K562 (cell line): ENCODE measurements around the gene ZNF197. TPM values are rescaled to one million over a fixed set of nuclear protein-coding genes. Genes with fewer than 3 reads are reported as not detected.

Source experiments
- ARHGAP35 ChIP-seq: fragments of 450-650 bp; IDR thresholded peaks from 2 replicates; pipeline ENCODE4 v1.6.1; 2018; ENCODE audit not compliant: partially characterized antibody
- ATF7 ChIP-seq: fragments of 450-650 bp; IDR thresholded peaks from 2 replicates; pipeline ENCODE4 v1.7.1; 2014; ENCODE audit warnings: mild to moderate bottlenecking, moderate library complexity
- BACH1 ChIP-seq: fragments of 200-800 bp; sonication (Bioruptor generic); IDR thresholded peaks from 2 replicates; pipeline ENCODE4 v1.6.1; 2016; ENCODE audit warnings: missing genetic modification characterization, missing compliant biosample characterization
- BRCA1 ChIP-seq, 2 experiments: fragments of 450-650 bp in 1 of 2; sonication (generic) in 1 of 2; formaldehyde crosslinking in 1 of 2; IDR thresholded peaks; 2 replicates each; pipeline versions ENCODE4 v1.5.0 to v1.6.1; 2017 to 2020; ENCODE audit warnings: mild to moderate bottlenecking in 1 of 2, missing genetic modification reagents in 1 of 2
- CREB3 ChIP-seq: fragments of 450-650 bp; conservative IDR thresholded peaks from 2 replicates; pipeline ENCODE4 v1.6.1; 2016; ENCODE audit warnings: missing genetic modification characterization, low read depth, mild to moderate bottlenecking, missing compliant biosample characterization, moderate library complexity
- ILK ChIP-seq: fragments of 450-650 bp; IDR thresholded peaks from 2 replicates; pipeline ENCODE4 v1.6.1; 2016; ENCODE audit warnings: missing genetic modification characterization, low read depth, mild to moderate bottlenecking, missing compliant biosample characterization, moderate library complexity, borderline replicate concordance
- MCM5 ChIP-seq: fragments of 450-650 bp; IDR thresholded peaks from 2 replicates; pipeline ENCODE4 v1.6.1; 2016; ENCODE audit warnings: low read depth
- SLC30A9 ChIP-seq: fragments of 250-450 bp; sonication (Bioruptor Pico); IDR thresholded peaks from 2 replicates; pipeline ENCODE4 v1.8.0; 2022; ENCODE audit warnings: mild to moderate bottlenecking, moderate library complexity
- SRSF3 ChIP-seq: fragments of 200-400 bp; formaldehyde crosslinking; IDR thresholded peaks from 2 replicates; pipeline ENCODE4 v1.6.1; 2016; ENCODE audit warnings: mild to moderate bottlenecking, low read length, moderate library complexity; ENCODE audit not compliant: insufficient read depth
- STAG1 ChIP-seq: sonication (generic); formaldehyde crosslinking; IDR thresholded peaks from 2 replicates; pipeline ENCODE4 v1.5.0; 2020; ENCODE audit warnings: missing genetic modification reagents, borderline replicate concordance
- TSHZ1 ChIP-seq: fragments of 250-450 bp; sonication (Bioruptor Pico); IDR thresholded peaks from 2 replicates; pipeline ENCODE4 v1.4.0; 2020; ENCODE audit warnings: mild to moderate bottlenecking, moderate library complexity
- ZFX ChIP-seq: sonication (generic); formaldehyde crosslinking; IDR thresholded peaks from 2 replicates; pipeline ENCODE4 v1.8.0; 2022; ENCODE audit warnings: mild to moderate bottlenecking, missing genetic modification reagents, moderate library complexity
- ZNF253 ChIP-seq: fragments of 250-450 bp; sonication (Bioruptor Pico); conservative IDR thresholded peaks from 2 replicates; pipeline ENCODE4 v1.6.1; 2021; ENCODE audit warnings: mild to moderate bottlenecking
- ZNF354B ChIP-seq: fragments of 250-450 bp; sonication (Bioruptor Pico); IDR thresholded peaks from 2 replicates; pipeline ENCODE4 v1.4.0; 2020
- ZNF583 ChIP-seq: fragments of 250-450 bp; sonication (Bioruptor Pico); IDR thresholded peaks from 2 replicates; pipeline ENCODE4 v1.4.0; 2020
- ZNF717 ChIP-seq: fragments of 250-450 bp; sonication (Bioruptor Pico); IDR thresholded peaks from 2 replicates; pipeline ENCODE4 v1.5.0; 2021
- polyA plus RNA-seq, 8 experiments: library from polyadenylated mRNA; depleted of rRNA in 4 of 8; stranded (reverse) in 5 of 8; unstranded in 3 of 8; fragments of >200 nt; fragmentation: Nextera tagmentation in 2 of 8; fragmentation: Illumina TruSeq in 1 of 8; extraction: Ambion mirVana in 2 of 8; extraction: Trizol in 1 of 8; gene quantifications; 2 replicates each; pipeline versions ENCODE4 v1.2.1 to v1.2.3, GENCODE V29; 2011 to 2014; ENCODE audit warnings: inconsistent platforms in 1 of 8, missing spikeins in 1 of 8
- total RNA-seq, 7 experiments: library from RNA; depleted of rRNA in 6 of 7; stranded (reverse); fragments of >200 nt in 6 of 7; fragmentation: Illumina TruSeq in 2 of 7; extraction: Trizol in 2 of 7; gene quantifications; 2 replicates each; pipeline versions ENCODE4 v1.2.1 to v1.2.3, GENCODE V29; 2011 to 2021; ENCODE audit warnings: low replicate concordance in 1 of 7
- TF ChIP-seq, protein P1 (sequence below): fragments of 450-650 bp; formaldehyde crosslinking; IDR thresholded peaks from 2 replicates; pipeline ENCODE4 v1.4.0; 2020; ENCODE audit warnings: mild to moderate bottlenecking, mixed read lengths
- TF ChIP-seq, protein P2 (sequence below): fragments of 250-450 bp; sonication (Bioruptor Pico); IDR thresholded peaks from 2 replicates; pipeline ENCODE4 v1.4.0; 2020; ENCODE audit warnings: mild to moderate bottlenecking, moderate library complexity, borderline replicate concordance

ZNF197 gene
- total and polyA plus RNA-seq, 9 of the 15 experiments (the other 6 are each of a cell fraction or from before 2014, with no cell fraction given), result 3.5 to 19.1 (median 13.7) TPM

DNA sequence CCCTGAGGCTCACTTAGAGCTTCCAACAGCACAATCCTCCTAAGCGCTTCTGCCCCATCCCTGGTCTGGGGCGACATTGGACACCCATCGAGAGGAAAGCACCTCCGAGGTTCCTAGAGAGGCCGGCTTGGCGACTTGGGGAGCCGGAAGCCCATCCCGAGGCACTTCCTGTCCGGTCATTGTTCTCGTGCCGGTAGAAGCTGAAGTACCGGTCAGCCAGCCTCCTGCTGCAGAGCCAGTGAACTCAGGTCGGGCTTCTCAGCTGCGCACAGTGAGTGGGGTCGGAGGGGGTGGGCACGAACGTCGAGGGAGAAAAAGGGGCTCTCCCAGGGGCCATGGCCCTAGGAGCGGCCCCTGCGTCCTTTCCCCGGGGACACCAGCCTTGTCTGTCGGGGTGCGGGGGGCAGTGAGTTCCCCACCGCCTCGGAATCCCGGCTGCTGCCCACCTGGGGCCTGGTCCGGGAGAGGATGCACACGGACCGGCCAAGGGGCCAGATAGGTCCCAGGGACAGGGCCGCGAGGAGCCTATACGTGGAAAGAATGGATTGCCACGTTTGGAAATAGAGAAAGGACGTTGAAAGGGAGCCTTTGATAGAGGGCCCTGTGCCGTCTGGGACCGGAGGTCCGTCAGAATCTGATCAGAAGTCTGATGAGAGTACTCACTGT lies 23.9 kb downstream of the ZNF197 start, which contains the start of gene ZNF35 (continued):
- TF ChIP-seq, protein P1, sequence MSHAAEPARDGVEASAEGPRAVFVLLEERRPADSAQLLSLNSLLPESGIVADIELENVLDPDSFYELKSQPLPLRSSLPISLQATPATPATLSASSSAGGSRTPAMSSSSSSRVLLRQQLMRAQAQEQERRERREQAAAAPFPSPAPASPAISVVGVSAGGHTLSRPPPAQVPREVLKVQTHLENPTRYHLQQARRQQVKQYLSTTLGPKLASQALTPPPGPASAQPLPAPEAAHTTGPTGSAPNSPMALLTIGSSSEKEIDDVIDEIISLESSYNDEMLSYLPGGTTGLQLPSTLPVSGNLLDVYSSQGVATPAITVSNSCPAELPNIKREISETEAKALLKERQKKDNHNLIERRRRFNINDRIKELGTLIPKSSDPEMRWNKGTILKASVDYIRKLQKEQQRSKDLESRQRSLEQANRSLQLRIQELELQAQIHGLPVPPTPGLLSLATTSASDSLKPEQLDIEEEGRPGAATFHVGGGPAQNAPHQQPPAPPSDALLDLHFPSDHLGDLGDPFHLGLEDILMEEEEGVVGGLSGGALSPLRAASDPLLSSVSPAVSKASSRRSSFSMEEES (CRISPR knock-in tag), result no peak
- TF ChIP-seq SLC30A9 (CRISPR knock-in tag) (no peak), BRCA1 (IDR thresholded peaks at IDR 0.05) (no peak), BRCA1 (CRISPR knock-in tag; IDR thresholded peaks at IDR 0.05) (no peak), ILK (no peak), ATF7 (peak; percentile 70), SRSF3 (no peak), ZNF583 (CRISPR knock-in tag) (peak; percentile 19; the same call in 1 of the 2 replicates), ZNF253 (CRISPR knock-in tag) (no peak), STAG1 (CRISPR knock-in tag) (no peak), CREB3 (tag) (no peak), MCM5 (no peak), ZNF717 (no peak), TSHZ1 (CRISPR knock-in tag) (no peak), BACH1 (tag) (no peak), ZNF354B (no peak), ARHGAP35 (no peak), ZFX (CRISPR knock-in tag) (peak; percentile 58)
- TF ChIP-seq, protein P2, sequence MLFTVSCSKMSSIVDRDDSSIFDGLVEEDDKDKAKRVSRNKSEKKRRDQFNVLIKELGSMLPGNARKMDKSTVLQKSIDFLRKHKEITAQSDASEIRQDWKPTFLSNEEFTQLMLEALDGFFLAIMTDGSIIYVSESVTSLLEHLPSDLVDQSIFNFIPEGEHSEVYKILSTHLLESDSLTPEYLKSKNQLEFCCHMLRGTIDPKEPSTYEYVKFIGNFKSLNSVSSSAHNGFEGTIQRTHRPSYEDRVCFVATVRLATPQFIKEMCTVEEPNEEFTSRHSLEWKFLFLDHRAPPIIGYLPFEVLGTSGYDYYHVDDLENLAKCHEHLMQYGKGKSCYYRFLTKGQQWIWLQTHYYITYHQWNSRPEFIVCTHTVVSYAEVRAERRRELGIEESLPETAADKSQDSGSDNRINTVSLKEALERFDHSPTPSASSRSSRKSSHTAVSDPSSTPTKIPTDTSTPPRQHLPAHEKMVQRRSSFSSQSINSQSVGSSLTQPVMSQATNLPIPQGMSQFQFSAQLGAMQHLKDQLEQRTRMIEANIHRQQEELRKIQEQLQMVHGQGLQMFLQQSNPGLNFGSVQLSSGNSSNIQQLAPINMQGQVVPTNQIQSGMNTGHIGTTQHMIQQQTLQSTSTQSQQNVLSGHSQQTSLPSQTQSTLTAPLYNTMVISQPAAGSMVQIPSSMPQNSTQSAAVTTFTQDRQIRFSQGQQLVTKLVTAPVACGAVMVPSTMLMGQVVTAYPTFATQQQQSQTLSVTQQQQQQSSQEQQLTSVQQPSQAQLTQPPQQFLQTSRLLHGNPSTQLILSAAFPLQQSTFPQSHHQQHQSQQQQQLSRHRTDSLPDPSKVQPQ (CRISPR knock-in tag), result no peak
